SK-N-SH (cell line): ENCODE data around the gene AJUBA. TPM values are rescaled to one million over a fixed set of nuclear protein-coding genes. Genes with fewer than 3 reads are reported as not detected.
"Not testable (repeated sequence)": the region's sequence is repeated elsewhere in the genome, so short reads cannot be mapped to it uniquely, and the experiment has no call there.

Experiments
- CTCF ChIA-PET: fragments of 300-600, 350-600 bp; formaldehyde crosslinking; extraction: SDS; loops from one replicate; lab custom pipeline; 2021; lab: Yijun Ruan, JAX
- POLR2A ChIA-PET: fragments of 350-600 bp; sonication (Branson Sonifier 250); formaldehyde crosslinking; extraction: SDS; loops from one replicate; lab custom pipeline; 2020; ENCODE audit warnings: antibody characterized with exemption, inconsistent platforms; lab: Yijun Ruan, JAX
- DNase-seq: peaks from one replicate; pipeline ENCODE4 v3.0.0; 2012
- H2AFZ ChIP-seq: fragments of 200-600 bp; sonication (generic); 2 replicates; pipeline ENCODE4 v1.8.1; 2016; ENCODE audit warnings: antibody characterized with exemption, mild to moderate bottlenecking, low read depth
- H3F3A ChIP-seq: fragments of 200-600 bp; sonication (generic); replicated peaks from 2 replicates; pipeline ENCODE3; 2016; ENCODE audit warnings: antibody characterized with exemption, mild to moderate bottlenecking; ENCODE audit not compliant: insufficient read depth
- H3K27ac ChIP-seq, 2 experiments: fragments of 200-500 bp in 1 of 2; fragments of 200-600 bp in 1 of 2; sonication (Bioruptor generic) in 1 of 2; sonication (generic), shearing (Covaris generic) in 1 of 2; 2 replicates each; pipeline versions ENCODE4 v1.5.1 to v1.6.1; 2014 to 2016; ENCODE audit warnings: low read depth in 2 of 2, inconsistent platforms in 1 of 2, low read length in 1 of 2, mild to moderate bottlenecking in 1 of 2, mixed read lengths in 1 of 2
- H3K27me3 ChIP-seq: fragments of 200-600 bp; sonication (generic), shearing (Covaris generic); 2 replicates; pipeline ENCODE4 v1.6.1; 2016; ENCODE audit warnings: mixed run types; ENCODE audit not compliant: insufficient read depth
- H3K36me3 ChIP-seq, 2 experiments: fragments of 200-500 bp in 1 of 2; fragments of 200-600 bp in 1 of 2; sonication (Bioruptor generic) in 1 of 2; sonication (generic) in 1 of 2; replicated peaks in 1 of 2; 2 replicates each; pipeline versions ENCODE3 to v1.5.1; 2014 to 2016; ENCODE audit warnings: low read length in 1 of 2, mild to moderate bottlenecking in 1 of 2; ENCODE audit not compliant: insufficient read depth in 2 of 2, control insufficient read depth in 1 of 2
- H3K4me1 ChIP-seq, 2 experiments: fragments of 200-500 bp in 1 of 2; fragments of 200-600 bp in 1 of 2; sonication (Bioruptor generic) in 1 of 2; sonication (generic), shearing (Covaris generic) in 1 of 2; 2 replicates each; pipeline versions ENCODE4 v1.5.1 to v1.6.1; 2014 to 2016; ENCODE audit warnings: low read depth in 1 of 2, low read length in 1 of 2, mixed run types in 1 of 2; ENCODE audit not compliant: insufficient read depth in 2 of 2, control insufficient read depth in 1 of 2
- H3K4me2 ChIP-seq: fragments of 200-600 bp; sonication (generic), shearing (Covaris generic); 2 replicates; pipeline ENCODE4 v1.6.1; 2017; ENCODE audit warnings: mixed run types
- H3K4me3 ChIP-seq, 2 experiments: fragments of 200-500 bp in 1 of 2; fragments of 200-600 bp in 1 of 2; sonication (Bioruptor generic) in 1 of 2; sonication (generic), shearing (Covaris generic) in 1 of 2; 2 replicates each; pipeline versions ENCODE4 v1.5.1 to v1.8.1; 2014 to 2016; ENCODE audit warnings: low read depth in 2 of 2, inconsistent platforms in 1 of 2, low read length in 1 of 2, mild to moderate bottlenecking in 1 of 2, mixed read lengths in 1 of 2, moderate library complexity in 1 of 2
- H3K79me2 ChIP-seq: fragments of 200-600 bp; sonication (generic); 2 replicates; pipeline ENCODE4 v1.8.1; 2017; ENCODE audit warnings: mild to moderate bottlenecking; ENCODE audit not compliant: insufficient read depth
- H3K9ac ChIP-seq: fragments of 200-600 bp; sonication (generic); 2 replicates; pipeline ENCODE4 v1.6.1; 2017; ENCODE audit warnings: mixed run types
- H3K9me2 ChIP-seq: fragments of 200-600 bp; sonication (generic); 2 replicates; pipeline ENCODE4 v1.6.1; 2017; ENCODE audit warnings: mixed run types
- H3K9me3 ChIP-seq: fragments of 200-600 bp; sonication (generic); 2 replicates; pipeline ENCODE4 v1.6.1; 2017; ENCODE audit warnings: mixed run types, mild to moderate bottlenecking, moderate library complexity
- H4K20me1 ChIP-seq: fragments of 200-600 bp; sonication (generic); 2 replicates; pipeline ENCODE4 v1.6.1; 2017; ENCODE audit warnings: mild to moderate bottlenecking, mixed run types; ENCODE audit not compliant: insufficient read depth
- EZH2phosphoT487 ChIP-seq: fragments of 200-600 bp; sonication (generic); IDR thresholded peaks from 2 replicates; pipeline ENCODE4 v1.6.1; 2017; ENCODE audit warnings: low read depth, mixed run types, mild to moderate bottlenecking, antibody characterized with exemption, moderate library complexity, borderline replicate concordance
- FOSL2 ChIP-seq: IDR thresholded peaks from 2 replicates; pipeline ENCODE4 v1.4.0; 2012; ENCODE audit warnings: low read depth, mild to moderate bottlenecking, moderate library complexity, borderline replicate concordance
- FOXM1 ChIP-seq: IDR thresholded peaks from 2 replicates; pipeline ENCODE4 v1.4.0; 2012; ENCODE audit warnings: low read depth, mild to moderate bottlenecking
- GABPA ChIP-seq: IDR thresholded peaks from 2 replicates; pipeline ENCODE4 v1.4.0; 2012; ENCODE audit warnings: low read depth, mild to moderate bottlenecking
- NFIC ChIP-seq: IDR thresholded peaks from 2 replicates; pipeline ENCODE4 v1.4.0; 2012; ENCODE audit warnings: borderline replicate concordance
- NRF1 ChIP-seq: IDR thresholded peaks from 2 replicates; pipeline ENCODE4 v1.6.1; 2012; ENCODE audit warnings: low read depth, mild to moderate bottlenecking, low read length
- RAD21 ChIP-seq: IDR thresholded peaks from 2 replicates; pipeline ENCODE4 v1.6.1; 2012; ENCODE audit warnings: mild to moderate bottlenecking, low read length
- SMC3 ChIP-seq: IDR thresholded peaks from 2 replicates; pipeline ENCODE4 v1.6.1; 2012; ENCODE audit warnings: low read depth, low read length, improper control_type of control experiment
- TCF12 ChIP-seq: IDR thresholded peaks from 2 replicates; pipeline ENCODE4 v1.4.0; 2012
- TEAD4 ChIP-seq: IDR thresholded peaks from 2 replicates; pipeline ENCODE4 v1.4.0; 2012; ENCODE audit warnings: mild to moderate bottlenecking, borderline replicate concordance; ENCODE audit not compliant: insufficient read depth
- WGBS: methylation state at CpG from one replicate; pipeline ENCODE4 v1.1.6; 2017; ENCODE audit warnings: low lambda C conversion rate; 5-methylcytosine and 5-hydroxymethylcytosine counted together
- polyA plus RNA-seq, 3 experiments: library from polyadenylated mRNA; depleted of rRNA; stranded (reverse); fragments of >200 nt; gene quantifications; 2 replicates each; pipeline ENCODE4 v1.2.3, GENCODE V29; 2012

Gene AJUBA
- polyA plus RNA-seq, 1 of the 3 experiments (the other 2 are of a cell fraction), result 24.4 TPM

GRCh38 chr14:23006188-23006534 is 23.8 kb upstream of the AJUBA start (continued):
- TF ChIP-seq TEAD4 (no peak), TCF12 (no peak), NRF1 (no peak), EZH2phosphoT487 (no peak), FOSL2 (no peak), GABPA (no peak), SMC3 (no peak)

GRCh38 chr14:23005451-23006187 is 23.3 kb upstream of the AJUBA start:
- DNase-seq, result no peak
- Histone ChIP-seq H2AFZ (peak overlapping the region; percentile 86; the same call in 1 of the 2 replicates), H3K4me3 (peak overlapping the region in 1 of 2 experiments; percentile 68; a peak in 1 of 4 replicates), H3K9me2 (no peaks in the 10 kb centered on the region), H3K4me1 (peaks cover 10 to 18% of the 10 kb centered on the region in 2 experiments), H3K79me2 (0 out of 2 replicates have a peak, but pooled peaks cover 3% of the 10 kb centered on the region), H3K4me2 (peak overlapping the region; percentile 89), H3F3A (peaks cover 23% of the 10 kb centered on the region), H3K27ac (peak overlapping the region; percentile 81 to 97; a peak in 3 of 4 replicates), H3K9ac (no peak overlapping the region), H3K9me3 (no peaks in the 10 kb centered on the region), H4K20me1 (no peaks in the 10 kb centered on the region), H3K36me3 (no peaks in the 10 kb centered on the region), H3K27me3 (no peaks in the 10 kb centered on the region)
- WGBS, result 80% methylated on average over 3 of the region's 3 CpGs
- CTCF ChIA-PET, result interaction anchor here (0.6 to 34.9 kb wide), 20 partner anchors 10 to 90 kb away, joined by 3 to 1566 read pairs (median 8); partner anchors contain the start of genes AJUBA, CDH24, PRMT5 and PSMB11
- POLR2A ChIA-PET, result interaction anchor here (0.7 to 2.6 kb wide), 8 partner anchors 8 to 66 kb away, joined by 3 to 33 read pairs (median 5); partner anchors contain the start of gene CDH24
- TF ChIP-seq RAD21 (no peak), FOXM1 (no peak), NFIC (no peak)

- H3K4me3 ChIP-seq, H2AFZ ChIP-seq, DNase-seq, H3K27me3 ChIP-seq, H3K27ac ChIP-seq, H3K9me3 ChIP-seq, H3K9me2 ChIP-seq, H3K4me2 ChIP-seq, POLR2A ChIA-PET, H3K9ac ChIP-seq, H4K20me1 ChIP-seq, H3K79me2 ChIP-seq, H3K36me3 ChIP-seq: not testable (repeated sequence)
- Histone ChIP-seq H3F3A (peaks cover 19% of the 10 kb centered on the region), H3K4me1 (peaks cover 4 to 14% of the 10 kb centered on the region in 2 experiments)
- CTCF ChIA-PET, result interaction anchor here (2.3 to 34.9 kb wide), 3 partner anchors 10 to 49 kb away, joined by 9 to 1566 read pairs (median 39); partner anchors contain the start of genes CDH24 and PSMB11
- 98% methylated on average over 4 of the region's 4 CpGs for WGBS
Measured at GRCh38 chr14:23004274-23004673, 21.9 kb upstream of the AJUBA start.
